Measurements from ENCODE around the gene PRKN.

- TF ChIP-seq, protein P1, sequence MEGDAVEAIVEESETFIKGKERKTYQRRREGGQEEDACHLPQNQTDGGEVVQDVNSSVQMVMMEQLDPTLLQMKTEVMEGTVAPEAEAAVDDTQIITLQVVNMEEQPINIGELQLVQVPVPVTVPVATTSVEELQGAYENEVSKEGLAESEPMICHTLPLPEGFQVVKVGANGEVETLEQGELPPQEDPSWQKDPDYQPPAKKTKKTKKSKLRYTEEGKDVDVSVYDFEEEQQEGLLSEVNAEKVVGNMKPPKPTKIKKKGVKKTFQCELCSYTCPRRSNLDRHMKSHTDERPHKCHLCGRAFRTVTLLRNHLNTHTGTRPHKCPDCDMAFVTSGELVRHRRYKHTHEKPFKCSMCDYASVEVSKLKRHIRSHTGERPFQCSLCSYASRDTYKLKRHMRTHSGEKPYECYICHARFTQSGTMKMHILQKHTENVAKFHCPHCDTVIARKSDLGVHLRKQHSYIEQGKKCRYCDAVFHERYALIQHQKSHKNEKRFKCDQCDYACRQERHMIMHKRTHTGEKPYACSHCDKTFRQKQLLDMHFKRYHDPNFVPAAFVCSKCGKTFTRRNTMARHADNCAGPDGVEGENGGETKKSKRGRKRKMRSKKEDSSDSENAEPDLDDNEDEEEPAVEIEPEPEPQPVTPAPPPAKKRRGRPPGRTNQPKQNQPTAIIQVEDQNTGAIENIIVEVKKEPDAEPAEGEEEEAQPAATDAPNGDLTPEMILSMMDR (IDR thresholded peaks at IDR 0.05; ENCODE audit: borderline replicate concordance, extremely low read depth, low read length, poor library complexity, severe bottlenecking): no peak
- no peak for TF ChIP-seq EZH2 (IDR thresholded peaks at IDR 0.05; ENCODE audit: borderline replicate concordance, low read depth, low read length, severe bottlenecking)
These were observed 453.6 kb downstream of the PRKN start for GRCh38 chr6:162273986-162274385.

Data from DND-41 (cell line).